BLaER1 treated with 17β-estradiol and CSF1 and Interleukin-3, amounts not matched to agents 10 nM and 100 nM (cell line): ENCODE data around the gene ZBTB42.

Experiments used
- H3K27ac ChIP-seq, 11 experiments: shearing (Covaris generic); formaldehyde crosslinking; 2 replicates each; pipeline ENCODE4 v1.8.1; 2022
- H3K27me3 ChIP-seq, 11 experiments: shearing (Covaris generic); formaldehyde crosslinking; 2 replicates each; pipeline ENCODE4 v1.8.1; 2022
- H3K36me3 ChIP-seq, 11 experiments: shearing (Covaris generic); formaldehyde crosslinking; 2 replicates each; pipeline ENCODE4 v1.8.1; 2022
- H3K4me1 ChIP-seq, 10 experiments: shearing (Covaris generic); formaldehyde crosslinking; 2 replicates each; pipeline ENCODE4 v1.8.1; 2022
- H3K4me2 ChIP-seq, 11 experiments: shearing (Covaris generic); formaldehyde crosslinking; 2 replicates each; pipeline ENCODE4 v1.8.1; 2022
- H3K4me3 ChIP-seq, 10 experiments: shearing (Covaris generic); formaldehyde crosslinking; 2 replicates each; pipeline ENCODE4 v1.8.1; 2022
- H3K9ac ChIP-seq, 11 experiments: shearing (Covaris generic); formaldehyde crosslinking; 2 replicates each; pipeline ENCODE4 v1.8.1; 2022
- H3K9me3 ChIP-seq, 11 experiments: shearing (Covaris generic); formaldehyde crosslinking; replicated peaks in 1 of 11; 2 replicates each; pipeline ENCODE4 v1.8.1; 2022
- H4K20me1 ChIP-seq, 11 experiments: shearing (Covaris generic); formaldehyde crosslinking; 2 replicates each; pipeline ENCODE4 v1.8.1; 2022
- Cebpa-rat ChIP-seq, 11 experiments: shearing (Covaris generic); IDR thresholded peaks; 2 replicates each; pipeline ENCODE4 v1.8.1; 2022

ZBTB42 gene

GRCh38 chr14:104798300-104799243 is 2.3 kb upstream of the ZBTB42 start:
- Histone ChIP-seq H4K20me1 (peaks cover 9 to 44% (median 39%) of the 10 kb centered on the region in 11 experiments), H3K4me1 (peaks cover 57 to 82% (median 78%) of the 10 kb centered on the region in 10 experiments), H3K4me3 (no peak overlapping the region; a peak in 1 of 20 replicates), H3K36me3 (peaks cover 0 to 3% (median 0%) of the 10 kb centered on the region in 11 experiments; a peak in 3 of 22 replicates), H3K27me3 (peaks cover 0 to 31% (median 22%) of the 10 kb centered on the region in 11 experiments; a peak in 14 of 22 replicates), H3K27ac (peak overlapping the region in 1 of 11 experiments; percentile 28; a peak in 1 of 22 replicates), H3K4me2 (peak overlapping the region; percentile 90 to 100 (median 99)), H3K9ac (peak overlapping the region in 7 of 11 experiments; percentile 7 to 84 (median 45); a peak in 10 of 22 replicates), H3K9me3 (no peaks in the 10 kb centered on the region)
- TF ChIP-seq Cebpa-rat (IDR thresholded peaks at IDR 0.05) = no peak

DNA sequence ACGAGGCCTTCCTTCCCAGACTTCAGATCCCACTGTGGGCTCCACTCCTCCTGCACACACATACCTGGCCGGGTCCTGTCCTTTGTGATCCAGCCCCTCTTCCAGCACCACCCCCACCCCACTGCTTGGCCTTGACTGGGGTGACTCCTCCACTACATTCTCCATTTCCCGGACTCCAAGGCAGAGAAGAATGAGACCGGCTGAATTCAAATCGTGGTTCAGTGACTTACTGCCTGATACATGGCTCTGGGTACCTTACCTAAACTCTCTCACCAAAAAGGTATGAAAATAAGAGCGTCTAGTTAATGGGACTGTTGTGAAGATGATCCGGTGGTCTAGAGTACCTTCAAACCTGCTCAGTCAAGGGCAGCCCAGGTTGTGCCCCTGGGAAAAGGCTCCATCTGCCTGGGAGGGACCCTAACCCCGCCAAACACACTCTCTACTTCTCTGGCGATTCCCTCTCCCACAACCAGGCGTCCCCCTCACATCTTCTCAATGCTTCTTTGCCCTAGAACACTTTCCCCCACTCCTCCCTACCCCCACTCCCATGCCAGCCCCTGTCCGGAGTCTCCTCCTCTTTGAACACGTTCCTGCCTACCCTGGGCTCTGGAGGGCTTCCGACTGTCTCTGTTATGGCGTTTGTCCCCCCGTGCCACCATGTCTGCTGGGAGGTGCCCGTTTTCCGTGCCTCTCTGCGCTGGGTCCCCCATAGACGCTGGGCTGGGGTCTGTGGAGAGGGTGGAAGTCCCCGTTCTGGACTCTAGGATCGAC is 1.5 kb upstream of the ZBTB42 start:
- Histone ChIP-seq H3K4me3 (peak overlapping the region; percentile 69 to 83 (median 76); a peak in 19 of 20 replicates), H3K36me3 (no peaks in the 10 kb centered on the region), H3K4me1 (peaks cover 59 to 82% (median 78%) of the 10 kb centered on the region in 10 experiments), H3K27me3 (peaks cover 0 to 31% (median 22%) of the 10 kb centered on the region in 11 experiments; a peak in 14 of 22 replicates), H3K9me3 (no peaks in the 10 kb centered on the region), H4K20me1 (peaks cover under 1 to 43% (median 37%) of the 10 kb centered on the region in 11 experiments; a peak in 20 of 22 replicates), H3K27ac (peak overlapping the region; percentile 44 to 79 (median 72); a peak in 21 of 22 replicates), H3K4me2 (peak overlapping the region; percentile 96 to 100 (median 100)), H3K9ac (peak overlapping the region; percentile 61 to 84 (median 77))
- no peak for TF ChIP-seq Cebpa-rat (IDR thresholded peaks at IDR 0.05)

DNA sequence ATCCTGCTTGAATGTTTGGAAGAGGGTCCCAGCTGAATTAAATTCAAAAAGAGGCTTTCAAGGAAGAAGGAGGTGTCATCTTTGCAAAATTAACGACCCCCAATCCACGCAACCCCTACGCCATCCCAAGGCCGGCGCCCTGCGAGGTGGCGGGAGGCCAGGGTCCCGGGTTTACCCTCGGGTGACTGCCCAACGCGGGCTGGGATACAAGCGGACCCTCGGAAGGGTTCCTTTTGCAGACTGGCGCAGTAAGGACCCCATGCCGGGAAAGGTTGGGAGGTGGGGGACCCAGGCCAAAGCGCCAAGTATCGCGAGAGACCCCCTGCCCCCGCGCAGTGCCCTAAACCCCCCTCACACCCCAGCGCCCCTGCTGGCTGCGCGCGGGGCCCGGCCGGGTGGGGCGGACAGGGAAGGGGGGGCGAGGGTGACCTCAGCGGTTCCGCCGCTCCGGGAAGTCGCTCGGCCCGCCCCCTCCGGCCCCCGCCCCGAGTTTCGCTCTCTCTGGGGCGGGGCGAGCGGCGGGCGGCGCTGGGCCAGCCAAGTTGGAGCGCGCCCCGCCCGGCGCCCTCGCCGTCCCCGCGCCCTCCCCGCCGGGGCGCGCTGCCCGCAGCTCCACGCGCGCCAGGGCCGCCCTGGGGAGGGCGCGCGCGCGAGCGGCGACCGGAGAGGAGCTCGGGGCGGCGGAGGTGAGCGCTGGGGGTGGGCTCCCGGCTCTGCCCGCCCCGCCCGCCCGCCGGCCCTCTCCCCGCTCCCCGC is 708 bp upstream of the ZBTB42 start:
- TF ChIP-seq Cebpa-rat (IDR thresholded peaks at IDR 0.05) = no peak
- Histone ChIP-seq H3K4me3 (peak overlapping the region; percentile 69 to 83 (median 76)), H3K27ac (peak overlapping the region; percentile 44 to 79 (median 72); a peak in 21 of 22 replicates), H3K27me3 (peaks cover 0 to 31% (median 22%) of the 10 kb centered on the region in 11 experiments; a peak in 14 of 22 replicates), H3K9ac (peak overlapping the region; percentile 61 to 84 (median 77)), H3K36me3 (no peaks in the 10 kb centered on the region), H4K20me1 (peaks cover 0 to 43% (median 34%) of the 10 kb centered on the region in 11 experiments; a peak in 19 of 22 replicates), H3K9me3 (no peaks in the 10 kb centered on the region), H3K4me2 (peak overlapping the region; percentile 96 to 100 (median 100)), H3K4me1 (peaks cover 67 to 89% (median 85%) of the 10 kb centered on the region in 10 experiments)

GRCh38 chr14:104801520-104802393 is 856 bp downstream of the ZBTB42 start:
- Histone ChIP-seq H3K4me3 (peak overlapping the region; percentile 69 to 83 (median 76)), H3K27ac (peak overlapping the region in 3 of 11 experiments; percentile 60 to 79 (median 63); a peak in 4 of 22 replicates), H3K9me3 (no peaks in the 10 kb centered on the region), H4K20me1 (peaks cover 0 to 54% (median 38%) of the 10 kb centered on the region in 11 experiments; a peak in 19 of 22 replicates), H3K4me2 (peak overlapping the region; percentile 96 to 100 (median 100)), H3K36me3 (no peaks in the 10 kb centered on the region), H3K4me1 (peaks cover 71 to 90% (median 86%) of the 10 kb centered on the region in 10 experiments), H3K9ac (peak overlapping the region; percentile 61 to 84 (median 77)), H3K27me3 (peaks cover 0 to 27% (median 20%) of the 10 kb centered on the region in 11 experiments; a peak in 14 of 22 replicates)
- no peak for TF ChIP-seq Cebpa-rat (IDR thresholded peaks at IDR 0.05)

- no peaks in the 10 kb centered on the region for H3K9me3 ChIP-seq
- TF ChIP-seq Cebpa-rat (IDR thresholded peaks at IDR 0.05) = no peak
- peaks cover 0 to 18% (median 14%) of the 10 kb centered on the region in 11 experiments; a peak in 14 of 22 replicates for H3K27me3 ChIP-seq
- peak overlapping the region; percentile 96 to 100 (median 100) for H3K4me2 ChIP-seq
- peak overlapping the region in 6 of 11 experiments; percentile 13 to 84 (median 77); a peak in 4 of 22 replicates for H3K9ac ChIP-seq
- H3K4me3 ChIP-seq = peak overlapping the region in 2 of 10 experiments; percentile 76 to 78; a peak in 1 of 20 replicates
- H3K27ac ChIP-seq = no peak overlapping the region
- H4K20me1 ChIP-seq = peaks cover 0 to 53% (median 38%) of the 10 kb centered on the region in 11 experiments; a peak in 19 of 22 replicates
- peaks cover 68 to 86% (median 77%) of the 10 kb centered on the region in 10 experiments for H3K4me1 ChIP-seq
- H3K36me3 ChIP-seq = no peaks in the 10 kb centered on the region
Measured at GRCh38 chr14:104802394-104803184, 1.7 kb downstream of the ZBTB42 start.

- H3K4me3 ChIP-seq = no peak overlapping the region
- H3K4me2 ChIP-seq = peak overlapping the region; percentile 42 to 100 (median 84); a peak in 21 of 22 replicates
- H3K27me3 ChIP-seq = peaks cover 0 to 11% (median 6%) of the 10 kb centered on the region in 11 experiments; a peak in 11 of 22 replicates
- no peak overlapping the region for H3K27ac ChIP-seq
- no peak for TF ChIP-seq Cebpa-rat (IDR thresholded peaks at IDR 0.05)
- peaks cover 60 to 78% (median 69%) of the 10 kb centered on the region in 10 experiments for H3K4me1 ChIP-seq
- H3K9me3 ChIP-seq = no peaks in the 10 kb centered on the region
- H3K36me3 ChIP-seq = no peaks in the 10 kb centered on the region
- peak overlapping the region in 4 of 11 experiments; percentile 1 to 44 (median 30); a peak in 4 of 22 replicates for H3K9ac ChIP-seq
- peaks cover 0 to 53% (median 38%) of the 10 kb centered on the region in 11 experiments; a peak in 19 of 22 replicates for H4K20me1 ChIP-seq
Measured at GRCh38 chr14:104803280-104803911, 2.5 kb downstream of the ZBTB42 start.
